Mucosa of rectum (tissue), 2 donors: ENCODE results near the gene CLEC14A.

Experiments used
- H3K27ac ChIP-seq, 2 donors: one replicate each; pipeline ENCODE4 v1.7.0; 2013; ENCODE audit warnings: inconsistent platforms in 2 of 2, low read depth in 2 of 2, low read length in 2 of 2
- H3K27me3 ChIP-seq, 2 donors: one replicate each; pipeline ENCODE4 v1.7.0; 2013; ENCODE audit warnings: low read length in 2 of 2; ENCODE audit not compliant: control insufficient read depth in 2 of 2, insufficient read depth in 2 of 2
- H3K36me3 ChIP-seq, 2 donors: one replicate each; pipeline ENCODE4 v1.7.0; 2013; ENCODE audit warnings: low read length in 2 of 2; ENCODE audit not compliant: control insufficient read depth in 2 of 2, insufficient read depth in 2 of 2
- H3K4me1 ChIP-seq, 2 donors: one replicate each; pipeline ENCODE4 v1.7.0; 2013; ENCODE audit warnings: low read length in 2 of 2, mild to moderate bottlenecking in 1 of 2; ENCODE audit not compliant: control insufficient read depth in 2 of 2, insufficient read depth in 2 of 2
- H3K4me3 ChIP-seq, 2 donors: one replicate each; pipeline ENCODE4 v1.7.0; 2013; ENCODE audit warnings: low read length in 2 of 2
- H3K9ac ChIP-seq, 2 donors: one replicate each; pipeline ENCODE4 v1.7.0; 2013; ENCODE audit warnings: low read length in 2 of 2, low read depth in 1 of 2, mild to moderate bottlenecking in 1 of 2
- H3K9me3 ChIP-seq, 2 donors: one replicate each; pipeline ENCODE4 v1.7.0; 2013; ENCODE audit warnings: low read length in 2 of 2; ENCODE audit not compliant: control insufficient read depth in 2 of 2
- donor health status: healthy.
- donor health status: Normal muscosa, but diverticular disease.

Gene CLEC14A

GRCh38 chr14:38280081-38280480 is 24.2 kb upstream of the CLEC14A start:
- no peak overlapping the region for H3K4me3 ChIP-seq
- H3K9ac ChIP-seq: no peak overlapping the region
- H3K27me3 ChIP-seq: no peaks in the 10 kb centered on the region
- H3K27ac ChIP-seq: no peak overlapping the region
- H3K4me1 ChIP-seq: no peaks in the 10 kb centered on the region
- no peaks in the 10 kb centered on the region for H3K9me3 ChIP-seq
- H3K36me3 ChIP-seq: no peaks in the 10 kb centered on the region

DNA sequence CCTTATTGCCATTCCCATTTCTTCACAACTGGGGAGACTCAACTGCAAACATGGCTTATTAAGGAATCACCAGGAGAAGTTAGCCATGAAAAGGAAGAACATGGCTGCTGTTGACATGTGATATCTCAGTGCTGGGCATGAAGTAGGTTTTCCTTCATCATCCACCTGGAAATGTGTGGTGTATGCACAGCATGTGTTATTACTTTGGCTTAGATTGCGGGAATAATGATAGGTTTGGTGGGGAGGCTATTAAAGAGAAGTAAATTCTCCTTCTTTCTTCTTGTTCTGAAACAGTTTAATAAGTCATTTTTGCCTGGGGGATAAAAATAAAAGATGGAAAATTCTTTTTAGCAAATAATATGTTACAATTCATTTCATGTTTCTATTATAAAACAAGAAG is 23.7 kb upstream of the CLEC14A start:
- H3K36me3 ChIP-seq: no peaks in the 10 kb centered on the region
- no peak overlapping the region for H3K4me3 ChIP-seq

GRCh38 chr14:38278035-38278434 is 22.1 kb upstream of the CLEC14A start:
- H3K36me3 ChIP-seq: no peaks in the 10 kb centered on the region
- no peaks in the 10 kb centered on the region for H3K27me3 ChIP-seq
- no peak overlapping the region for H3K9ac ChIP-seq
- H3K4me1 ChIP-seq: no peaks in the 10 kb centered on the region
- H3K27ac ChIP-seq: no peak overlapping the region
- no peak overlapping the region for H3K4me3 ChIP-seq
- no peaks in the 10 kb centered on the region for H3K9me3 ChIP-seq

More for the DNA sequence above, 23.7 kb upstream of the CLEC14A start:
- H3K4me1 ChIP-seq: no peaks in the 10 kb centered on the region
- no peaks in the 10 kb centered on the region for H3K27me3 ChIP-seq
- no peak overlapping the region for H3K9ac ChIP-seq
- no peak overlapping the region for H3K27ac ChIP-seq
- no peaks in the 10 kb centered on the region for H3K9me3 ChIP-seq

GRCh38 chr14:38262844-38263243 is 7.0 kb upstream of the CLEC14A start:
- H3K9ac ChIP-seq: no peak overlapping the region
- no peaks in the 10 kb centered on the region for H3K4me1 ChIP-seq
- H3K27ac ChIP-seq: no peak overlapping the region
- H3K9me3 ChIP-seq: no peaks in the 10 kb centered on the region
- no peak overlapping the region for H3K4me3 ChIP-seq
- H3K36me3 ChIP-seq: no peaks in the 10 kb centered on the region
- H3K27me3 ChIP-seq: no peaks in the 10 kb centered on the region

GRCh38 chr14:38261620-38262019 is 5.7 kb upstream of the CLEC14A start:
- no peaks in the 10 kb centered on the region for H3K9me3 ChIP-seq

GRCh38 chr14:38257507-38257906 is 1.6 kb upstream of the CLEC14A start:
- no peak overlapping the region for H3K9ac ChIP-seq
- peaks cover 0 to 5% of the 10 kb centered on the region in 2 donors for H3K27me3 ChIP-seq
- H3K36me3 ChIP-seq: no peaks in the 10 kb centered on the region
- no peak overlapping the region for H3K4me3 ChIP-seq
- no peaks in the 10 kb centered on the region for H3K9me3 ChIP-seq
- H3K4me1 ChIP-seq: no peaks in the 10 kb centered on the region
- no peak overlapping the region for H3K27ac ChIP-seq

More at GRCh38 chr14:38261620-38262019, 5.7 kb upstream of the CLEC14A start:
- Histone ChIP-seq H3K36me3 (no peaks in the 10 kb centered on the region), H3K4me3 (no peak overlapping the region), H3K27me3 (no peaks in the 10 kb centered on the region), H3K9ac (no peak overlapping the region), H3K4me1 (no peaks in the 10 kb centered on the region), H3K27ac (no peak overlapping the region)

- no peaks in the 10 kb centered on the region for H3K36me3 ChIP-seq
- H3K27ac ChIP-seq: no peak overlapping the region
- H3K9ac ChIP-seq: no peak overlapping the region
- no peaks in the 10 kb centered on the region for H3K4me1 ChIP-seq
- peaks cover 0 to 5% of the 10 kb centered on the region in 2 donors for H3K27me3 ChIP-seq
- H3K9me3 ChIP-seq: no peaks in the 10 kb centered on the region
- H3K4me3 ChIP-seq: no peak overlapping the region
These were observed 594 bp upstream of the CLEC14A start for GRCh38 chr14:38256533-38256840.

- no peaks in the 10 kb centered on the region for H3K36me3 ChIP-seq
- H3K9me3 ChIP-seq: no peaks in the 10 kb centered on the region
- peak overlapping the region in 1 of 2 donors; percentile 47 for H3K27ac ChIP-seq
- no peaks in the 10 kb centered on the region for H3K4me1 ChIP-seq
- H3K4me3 ChIP-seq: peak overlapping the region; percentile 13 to 52
- peaks cover 0 to 5% of the 10 kb centered on the region in 2 donors for H3K27me3 ChIP-seq
- H3K9ac ChIP-seq: no peak overlapping the region
These were observed 553 bp downstream of the CLEC14A start for GRCh38 chr14:38255408-38255672.

DNA sequence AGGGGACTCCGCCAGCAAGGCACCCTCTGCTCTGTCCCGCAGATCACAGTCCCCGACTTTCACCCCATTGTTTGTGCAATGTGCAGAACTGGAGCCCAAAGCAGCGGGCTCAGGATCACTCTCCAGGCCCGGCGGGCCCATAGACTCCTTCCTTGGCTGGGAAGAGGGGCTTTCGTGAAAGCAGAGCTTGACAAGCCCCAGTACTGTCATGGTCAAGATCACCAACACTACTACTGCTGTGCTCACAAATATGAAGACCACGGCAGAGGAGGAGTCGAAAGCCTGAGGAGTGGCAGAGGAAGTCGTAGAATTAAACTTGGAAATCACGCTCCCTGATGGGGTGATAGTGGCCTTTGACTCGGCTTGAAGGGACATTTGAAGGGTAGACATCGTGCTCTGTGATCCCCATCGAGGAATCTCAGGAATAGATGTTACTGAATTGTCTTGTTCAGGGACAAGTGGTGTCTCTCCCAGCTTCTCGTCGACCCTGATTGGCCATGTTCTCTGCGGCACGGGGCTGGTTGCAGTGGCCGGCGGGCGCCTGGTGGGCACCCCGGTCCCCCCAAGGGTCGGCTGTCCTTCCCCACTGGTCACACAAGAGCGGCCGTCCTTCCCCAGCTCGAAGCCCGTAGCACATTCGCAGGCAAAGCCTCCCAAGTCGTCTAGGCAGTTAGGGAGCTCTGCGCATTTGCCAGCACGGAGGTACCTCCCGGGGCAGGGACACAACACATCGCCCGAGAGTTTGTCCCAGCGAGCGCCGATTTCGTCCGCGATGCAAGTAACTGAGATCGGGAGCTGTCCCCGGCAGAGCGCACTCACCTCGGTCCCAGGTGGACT is 1.1 kb downstream of the CLEC14A start:
- no peak overlapping the region for H3K9ac ChIP-seq
- peaks cover 0 to 5% of the 10 kb centered on the region in 2 donors for H3K27me3 ChIP-seq
- H3K36me3 ChIP-seq: no peaks in the 10 kb centered on the region
- no peaks in the 10 kb centered on the region for H3K9me3 ChIP-seq
- no peaks in the 10 kb centered on the region for H3K4me1 ChIP-seq
- peak overlapping the region; percentile 13 to 52 for H3K4me3 ChIP-seq
- H3K27ac ChIP-seq: peak overlapping the region in 1 of 2 donors; percentile 24

DNA sequence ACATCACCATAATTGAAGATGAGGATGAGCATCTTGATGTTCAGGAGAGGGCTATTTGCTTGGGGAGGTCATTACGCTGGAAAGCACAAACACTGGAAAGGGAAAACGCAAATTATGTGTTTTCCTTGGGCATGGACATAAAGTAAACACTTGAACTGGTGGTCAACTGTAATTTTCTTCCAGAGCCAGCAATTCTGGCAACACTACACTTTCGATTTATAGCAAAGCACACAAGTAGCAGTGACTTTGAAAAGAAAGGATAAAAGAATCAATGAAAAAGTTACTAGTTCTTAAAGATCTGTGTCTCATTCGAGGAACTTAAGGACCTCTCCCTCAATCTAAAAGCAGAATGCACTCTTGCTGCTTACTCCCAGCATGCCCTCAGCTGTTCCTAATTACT is 2.2 kb downstream of the CLEC14A start:
- Histone ChIP-seq H3K36me3 (no peaks in the 10 kb centered on the region), H3K9ac (no peak overlapping the region), H3K27me3 (peaks cover 0 to 5% of the 10 kb centered on the region in 2 donors), H3K4me3 (no peak overlapping the region), H3K27ac (no peak overlapping the region), H3K4me1 (no peaks in the 10 kb centered on the region), H3K9me3 (no peaks in the 10 kb centered on the region)
